ENCODE measurements around the gene HLA-DPB1.
A peak's percentile ranks its signal among the peaks of the same experiment; 100 is the strongest.

Gene HLA-DPB1

DNA sequence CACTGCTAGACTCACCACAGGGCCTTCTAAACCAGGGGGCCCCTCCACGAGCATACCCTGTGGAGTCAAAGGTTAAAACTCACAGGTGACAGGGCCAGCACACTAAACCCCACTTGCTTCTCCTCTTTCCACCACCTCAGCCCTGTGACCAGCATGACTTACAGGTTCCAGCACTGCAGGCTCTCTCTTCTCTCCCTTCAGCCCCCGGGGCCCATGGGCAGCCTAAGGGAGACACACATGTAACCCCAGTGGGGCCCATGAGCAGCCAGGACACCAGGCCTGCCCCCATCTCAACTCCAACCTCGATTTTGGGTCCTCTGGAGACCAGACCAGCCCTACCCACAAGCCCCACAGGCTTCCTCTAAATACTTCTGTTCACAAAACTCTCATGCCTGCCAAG is 28.0 kb downstream of the HLA-DPB1 start:
- no peak for DNase-seq (ENCODE audit: low read depth in 2 of 2)

DNA sequence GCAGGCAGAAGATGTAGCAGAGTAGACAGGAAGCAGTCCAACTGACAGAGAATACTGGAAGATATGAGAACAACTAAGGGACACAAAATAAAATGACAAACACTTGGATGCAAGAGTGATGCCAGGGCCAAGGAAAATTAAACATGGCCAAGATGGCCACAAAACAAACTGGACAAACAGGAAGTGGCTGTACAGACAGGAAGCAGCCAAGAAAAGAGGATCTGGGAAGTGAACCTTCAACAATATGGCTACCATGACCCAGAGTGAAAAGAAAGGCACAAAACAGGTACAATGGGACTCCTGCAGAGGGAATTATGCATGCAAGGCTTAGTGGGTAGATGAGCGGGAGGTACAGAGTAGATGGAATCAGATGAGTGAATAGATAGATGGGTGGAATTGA is 29.1 kb downstream of the HLA-DPB1 start:
- DNase-seq (ENCODE audit: low read depth in 2 of 2): no peak

DNA sequence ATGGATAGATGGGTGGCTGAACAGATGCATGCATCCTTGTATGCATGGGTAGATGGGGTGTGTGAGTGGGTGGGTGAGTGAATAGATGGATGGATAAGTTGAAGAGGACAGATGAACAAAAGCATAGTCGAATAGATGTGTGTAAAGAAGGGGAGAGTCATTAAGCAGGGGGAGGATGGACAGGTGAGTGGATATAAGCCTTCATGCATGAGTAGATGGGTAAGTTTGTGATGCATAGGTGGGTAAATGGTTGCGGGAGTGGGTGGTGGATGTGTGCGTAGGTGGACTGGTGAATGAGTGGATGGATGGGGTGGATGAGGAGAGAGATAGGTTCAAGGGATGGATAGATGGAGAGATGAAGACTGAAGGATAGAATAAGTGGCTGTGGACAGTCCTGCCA is 29.6 kb downstream of the HLA-DPB1 start:
- DNase-seq (ENCODE audit: low read depth in 2 of 2): no peak

DNA sequence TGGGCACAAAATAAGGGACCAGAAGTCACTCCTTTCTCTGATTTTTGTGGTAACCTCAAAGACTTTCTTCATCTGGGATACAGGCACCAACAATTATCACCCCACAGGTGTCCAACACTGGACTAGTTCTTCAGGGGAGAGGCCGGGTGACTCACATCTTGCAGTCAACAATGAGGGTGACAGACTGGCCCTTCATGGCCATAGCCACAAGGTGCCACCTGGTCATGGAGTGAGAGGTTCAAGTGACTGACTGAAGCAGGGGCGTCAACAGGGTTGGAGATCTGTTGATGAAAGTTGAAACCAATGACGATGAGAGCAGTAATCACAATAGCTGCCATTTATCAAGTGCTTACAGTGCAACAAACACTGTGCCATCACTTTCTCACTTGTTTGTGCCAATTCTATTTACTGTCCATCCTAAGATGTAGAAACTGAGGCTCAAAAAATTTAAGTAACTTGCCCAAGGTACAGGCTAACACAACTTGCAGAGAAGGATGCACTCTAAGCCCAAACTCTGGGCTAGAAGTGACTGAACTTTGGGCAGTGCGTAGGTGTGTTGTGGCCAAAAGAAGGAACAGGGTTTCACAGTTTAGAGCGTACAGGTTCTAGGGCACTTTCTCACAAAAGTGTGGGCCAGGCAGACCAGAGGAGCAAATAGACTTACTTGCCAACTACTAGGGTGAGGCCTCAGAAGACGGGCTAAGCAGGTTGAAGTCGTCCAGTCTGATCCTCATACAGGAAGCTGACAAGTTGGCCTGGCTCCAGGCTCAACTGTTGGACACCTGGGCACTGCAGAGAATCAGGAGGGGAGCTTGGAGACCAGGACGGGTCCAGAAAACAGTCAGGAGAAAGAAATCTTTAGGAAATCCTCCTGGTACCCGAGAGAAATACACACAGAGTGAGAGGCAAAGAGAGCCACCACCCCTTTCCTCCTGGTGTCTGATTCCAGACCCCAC is 30.4 kb downstream of the HLA-DPB1 start:
- no peak for DNase-seq (ENCODE audit: low read depth in 2 of 2)

DNA sequence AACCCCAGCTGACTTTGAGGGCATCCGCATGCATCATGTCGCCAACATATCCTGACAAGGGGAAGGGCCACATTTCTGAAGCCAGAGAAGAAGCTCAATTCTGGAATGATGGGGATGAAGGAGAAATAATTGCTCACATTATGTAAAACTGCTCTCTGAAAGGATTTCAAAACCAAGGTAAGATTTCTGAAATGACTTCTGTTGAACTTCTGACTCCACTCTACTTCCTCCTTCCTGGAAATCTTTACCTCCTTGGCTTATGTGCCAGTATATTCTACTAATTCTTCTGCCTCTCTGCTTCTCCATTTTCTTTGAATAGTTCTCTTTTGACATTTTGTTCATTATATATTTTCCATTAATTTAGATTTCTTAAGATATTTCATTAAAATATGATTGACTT is 31.9 kb downstream of the HLA-DPB1 start:
- DNase-seq (ENCODE audit: low read depth in 2 of 2): no peak

DNA sequence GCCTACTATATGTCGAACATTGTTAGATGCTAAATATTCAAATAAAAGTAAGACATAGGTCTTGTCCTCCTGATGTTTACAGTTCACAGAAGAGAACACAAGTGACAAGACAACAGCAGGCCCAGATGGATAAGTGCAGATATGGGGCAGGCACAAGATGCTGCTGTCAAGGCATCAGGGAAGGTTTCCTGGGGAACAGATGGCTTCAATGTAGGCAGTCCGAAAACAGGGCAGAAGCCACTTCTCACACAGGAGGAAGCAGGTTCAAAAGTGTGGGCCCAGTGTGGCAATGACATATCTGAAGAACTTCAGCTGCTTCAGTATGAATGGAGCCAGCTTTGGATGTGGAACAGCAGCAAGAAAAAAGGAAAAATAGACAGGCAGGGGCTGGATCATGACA is 32.5 kb downstream of the HLA-DPB1 start:
- no peak for DNase-seq (ENCODE audit: low read depth in 2 of 2)

DNA sequence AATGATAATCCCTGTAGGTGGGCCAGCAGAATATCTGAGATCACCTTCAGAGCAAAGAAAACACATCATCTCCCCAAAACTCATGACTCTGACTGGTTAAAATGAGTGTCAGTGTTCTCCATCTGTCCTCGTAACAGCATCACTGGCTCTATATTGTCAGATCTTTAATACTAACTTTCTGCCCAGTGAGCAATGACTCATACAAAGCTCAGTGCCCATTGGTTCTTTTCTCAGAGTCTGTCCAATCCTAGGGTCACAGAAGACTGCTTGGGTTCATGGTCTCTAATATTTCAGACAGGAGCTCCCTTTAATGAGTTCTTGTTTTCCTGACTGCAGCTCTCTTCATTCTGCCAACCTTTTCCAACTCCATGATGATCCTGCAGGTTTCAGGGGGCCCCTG is 36.4 kb downstream of the HLA-DPB1 start:
- DNase-seq (ENCODE audit: low read depth in 2 of 2): no peak

DNA sequence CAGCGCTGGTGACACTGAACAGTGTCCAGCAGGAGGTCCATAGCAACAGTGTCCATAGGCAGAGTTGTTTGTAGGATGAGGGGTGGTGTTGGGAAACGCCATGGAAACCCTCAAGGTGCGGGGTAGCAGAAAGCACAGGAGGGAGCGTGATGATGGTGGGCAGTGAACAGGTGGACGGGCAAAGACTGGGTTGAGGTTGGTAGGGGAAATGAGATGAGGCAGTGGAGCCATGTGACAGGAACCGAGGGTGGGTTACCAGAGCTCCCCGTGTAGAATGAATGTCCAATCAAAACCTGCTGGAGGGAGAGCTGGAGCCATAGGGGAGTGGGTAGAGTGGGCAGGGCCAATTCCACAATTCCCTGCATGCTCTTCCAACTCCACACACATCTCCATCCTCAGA is 38.0 kb downstream of the HLA-DPB1 start:
- DNase-seq (ENCODE audit: low read depth in 2 of 2): no peak

DNA sequence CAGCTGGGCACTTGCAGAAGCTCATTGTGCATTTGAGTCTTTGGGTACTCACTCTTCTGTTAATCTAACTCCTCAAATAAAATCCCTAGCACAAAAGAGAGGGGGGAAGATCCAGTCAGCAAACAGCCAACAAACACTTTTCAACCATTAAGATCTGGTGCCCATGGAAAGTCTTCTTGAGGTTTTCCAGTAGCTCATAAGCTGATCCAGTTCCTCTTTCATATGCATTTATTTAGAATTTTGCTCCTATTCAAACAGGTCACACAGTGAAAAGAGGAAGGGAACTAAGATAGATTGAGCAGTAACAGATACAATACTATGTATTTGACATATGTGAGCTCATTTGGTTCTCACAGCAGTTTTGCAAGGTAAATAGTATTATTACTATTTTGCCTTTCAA is 38.6 kb downstream of the HLA-DPB1 start:
- no peak for DNase-seq (ENCODE audit: low read depth in 2 of 2)

DNA sequence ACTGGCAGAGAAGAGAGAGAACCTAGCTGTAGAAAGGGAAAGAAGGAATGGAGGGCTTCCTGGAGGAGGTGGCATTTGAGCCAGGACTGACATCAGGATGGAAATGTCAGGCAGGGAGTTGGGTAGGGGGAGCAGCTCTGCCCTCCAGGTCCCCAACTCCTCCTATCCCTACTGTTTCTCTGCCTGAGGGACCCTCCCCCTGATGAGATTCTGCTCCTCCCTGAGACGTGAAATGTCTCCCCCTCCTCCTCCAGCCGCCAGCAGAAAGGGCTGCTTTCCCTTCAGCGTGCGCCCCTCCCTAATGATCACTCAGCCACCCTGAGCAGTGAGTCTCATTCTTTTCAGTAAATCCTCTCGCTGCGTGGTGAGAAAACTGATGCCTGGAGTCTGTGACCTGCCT is 40.6 kb downstream of the HLA-DPB1 start:
- no peak for DNase-seq (ENCODE audit: low read depth in 2 of 2)

DNA sequence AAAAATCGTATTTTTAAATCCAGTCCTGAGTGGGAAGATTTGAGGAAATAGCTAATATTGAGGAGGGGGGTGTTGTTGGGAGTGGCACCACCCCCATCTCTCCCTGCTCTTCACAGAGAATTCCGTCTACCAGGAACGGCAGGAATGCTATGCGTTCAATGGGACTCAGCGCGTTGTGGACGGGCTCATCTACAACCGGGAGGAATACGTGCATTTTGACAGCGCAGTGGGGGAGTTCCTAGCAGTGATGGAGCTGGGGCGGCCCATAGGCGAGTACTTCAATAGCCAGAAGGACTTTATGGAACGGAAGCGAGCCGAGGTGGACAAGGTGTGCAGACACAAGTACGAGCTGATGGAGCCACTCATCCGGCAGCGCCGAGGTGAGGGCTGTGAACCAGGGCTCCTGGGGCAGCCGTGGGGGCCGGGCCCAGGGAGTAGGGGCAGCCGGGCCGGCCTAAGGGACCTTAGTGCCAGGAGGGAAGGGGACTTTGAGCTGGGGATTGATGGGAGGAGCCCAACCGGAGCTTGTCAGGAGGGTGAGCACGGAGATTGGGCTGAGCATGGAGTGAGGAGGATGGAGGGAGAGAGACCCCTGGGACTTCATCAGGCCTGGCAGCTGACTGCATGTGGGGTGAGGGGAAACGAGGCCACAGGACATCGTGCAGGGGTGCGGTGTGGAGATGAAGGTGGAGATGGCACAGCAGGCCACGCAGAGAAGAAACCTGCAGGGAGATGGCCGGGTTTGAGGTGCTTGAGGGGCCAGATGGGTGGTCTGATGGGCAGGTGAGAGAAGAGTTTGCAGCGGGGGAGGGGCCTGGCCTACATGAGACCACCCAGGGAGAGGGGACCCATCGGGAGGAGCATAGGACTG is 41.3 kb downstream of the HLA-DPB1 start:
- no peak for DNase-seq (ENCODE audit: low read depth in 2 of 2)

DNA sequence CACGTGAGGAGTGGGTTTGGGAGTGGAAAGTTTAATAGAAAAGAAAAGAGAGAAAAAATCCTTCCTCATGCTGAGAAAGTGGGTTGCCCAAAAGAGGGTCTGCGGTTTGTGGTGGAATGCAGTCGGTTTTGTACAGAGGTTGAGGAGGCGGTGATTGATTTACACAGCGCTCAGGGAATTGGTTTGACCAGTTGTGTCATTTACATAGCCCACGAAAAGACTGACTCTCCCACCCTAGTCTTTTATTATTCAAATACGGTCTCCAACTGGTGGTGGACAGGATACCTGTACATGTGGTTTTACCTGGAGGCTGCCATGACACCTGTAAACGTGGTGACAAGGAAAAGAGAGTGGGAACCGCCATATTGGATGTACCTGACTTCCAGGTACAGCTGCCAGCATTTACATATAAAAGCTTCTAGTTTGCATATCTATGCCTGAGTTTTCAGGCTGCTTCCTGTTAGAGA is 42.1 kb downstream of the HLA-DPB1 start:
- no peak for DNase-seq (ENCODE audit: low read depth in 2 of 2)

DNA sequence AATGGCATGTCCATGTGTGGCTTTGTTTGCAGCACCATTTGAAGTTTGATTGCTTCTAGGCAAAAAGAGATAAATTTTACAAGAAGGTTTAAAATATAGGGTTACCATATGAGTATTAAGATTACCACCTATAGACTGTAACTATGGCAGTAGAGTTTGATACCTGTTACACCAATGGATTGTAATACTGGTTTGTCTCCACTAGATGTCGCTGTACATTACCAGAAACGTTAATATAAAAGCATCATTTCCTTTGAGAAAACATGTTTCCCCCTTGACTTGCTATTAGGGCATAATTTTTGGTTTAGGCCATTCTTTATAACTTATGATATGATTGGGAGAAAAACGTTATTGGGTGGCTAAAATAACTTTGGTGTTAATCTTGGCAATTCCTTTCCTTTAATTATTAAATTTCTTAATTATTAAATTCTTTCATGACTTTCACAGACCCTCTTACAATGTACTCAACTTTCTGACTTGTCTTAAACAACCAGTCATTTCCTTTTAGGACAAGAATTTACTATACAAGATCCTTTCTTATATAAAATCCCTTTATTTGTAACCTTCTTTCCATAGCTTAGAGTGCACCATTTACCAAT is 42.8 kb downstream of the HLA-DPB1 start:
- DNase-seq (ENCODE audit: low read depth in 2 of 2): no peak

DNA sequence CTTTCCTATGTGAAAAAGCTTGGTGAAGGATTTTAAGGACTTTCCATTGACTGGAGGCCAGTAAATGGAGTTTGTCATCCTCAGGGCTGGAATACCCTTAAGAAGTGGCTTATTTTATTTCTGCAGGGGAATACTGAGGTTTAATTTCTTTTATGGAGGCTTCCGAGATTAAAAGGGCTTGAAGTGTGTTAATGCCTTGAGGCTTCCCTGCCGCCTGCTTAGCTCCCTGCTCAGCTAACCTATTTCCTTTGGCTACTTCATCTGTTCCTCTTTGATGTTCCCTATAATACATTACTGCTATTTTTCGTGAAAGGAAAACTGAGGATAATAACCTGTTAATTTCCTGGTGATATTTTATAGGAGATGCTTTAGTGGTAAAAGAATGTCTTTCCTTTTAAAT is 44.2 kb downstream of the HLA-DPB1 start:
- no peak for DNase-seq (ENCODE audit: low read depth in 2 of 2)

DNA sequence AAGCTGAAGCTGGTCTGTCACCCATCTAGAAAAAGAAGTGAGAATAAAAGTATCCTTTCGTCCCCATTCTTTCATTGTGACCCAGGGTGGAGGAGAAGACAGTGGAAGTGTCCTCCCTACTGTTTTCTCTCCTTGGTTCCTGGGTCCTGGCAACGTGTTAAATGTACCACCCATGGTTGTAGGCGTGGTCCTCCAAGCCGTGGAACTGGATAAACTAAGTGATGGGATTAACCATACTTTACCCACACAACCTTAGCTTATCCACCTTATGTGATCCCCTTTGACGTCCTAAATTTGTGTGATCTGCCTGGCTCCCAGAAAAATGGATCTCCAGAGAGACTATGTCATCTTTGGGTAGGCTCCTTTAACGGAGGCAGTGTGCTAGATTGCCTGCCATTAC is 47.4 kb downstream of the HLA-DPB1 start:
- no peak for DNase-seq (ENCODE audit: low read depth in 2 of 2)

DNA sequence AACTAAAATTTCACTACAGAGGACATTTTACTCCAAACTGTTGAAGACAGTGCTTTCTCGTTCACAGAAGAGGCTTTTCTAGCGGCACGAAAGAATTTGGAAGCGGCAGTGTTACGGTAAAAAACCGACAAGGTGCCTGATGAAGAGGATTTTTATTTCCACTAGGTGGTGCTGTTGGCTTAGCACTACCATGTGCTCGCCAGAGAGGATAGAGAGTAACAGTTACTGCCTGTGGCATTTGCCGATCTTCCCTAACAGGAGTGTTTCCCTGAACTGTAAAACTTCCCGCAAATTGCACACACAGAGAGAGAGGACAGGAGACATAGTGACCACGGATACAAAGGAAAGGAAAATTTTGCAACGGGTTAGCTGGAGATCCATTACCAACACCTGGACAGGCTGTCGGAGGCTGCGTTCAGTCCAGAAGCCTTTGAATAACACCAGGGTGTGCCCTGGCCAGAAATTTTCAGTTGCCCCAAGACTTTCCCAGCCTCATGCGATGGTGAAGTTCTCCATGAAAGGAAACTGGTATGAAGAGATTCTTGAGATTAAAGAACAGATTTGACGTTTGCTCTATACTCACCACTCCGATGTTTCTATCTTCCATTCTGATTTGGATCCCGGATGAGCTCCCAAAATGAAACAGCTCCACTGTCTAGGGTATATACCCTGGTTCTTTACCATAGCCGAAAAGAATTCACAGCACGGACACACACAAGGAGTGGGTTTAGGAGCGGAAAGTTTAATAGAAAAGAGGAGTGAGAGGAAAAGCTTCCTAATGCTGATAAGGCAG is 48.1 kb downstream of the HLA-DPB1 start:
- no peak for DNase-seq (ENCODE audit: low read depth in 2 of 2)

DNA sequence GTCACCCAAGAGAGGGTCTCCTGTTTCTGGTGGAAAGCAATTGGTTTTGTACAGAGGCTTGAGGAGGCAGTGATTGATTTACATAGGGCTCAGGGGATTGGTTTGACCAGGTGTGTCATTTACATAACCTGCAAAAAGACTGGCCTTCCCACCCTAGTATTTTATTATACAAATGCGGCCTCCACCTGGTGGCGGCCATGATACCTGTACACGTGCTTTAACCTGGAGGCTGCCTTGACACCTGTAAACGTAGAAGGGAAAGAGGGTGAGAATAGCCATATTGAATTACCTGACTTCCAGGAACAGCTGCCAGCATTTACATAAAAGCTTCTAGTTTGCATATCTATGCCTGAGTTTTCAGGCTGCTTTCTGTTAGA is 48.7 kb downstream of the HLA-DPB1 start:
- no peak for DNase-seq (ENCODE audit: low read depth in 2 of 2)

DNA sequence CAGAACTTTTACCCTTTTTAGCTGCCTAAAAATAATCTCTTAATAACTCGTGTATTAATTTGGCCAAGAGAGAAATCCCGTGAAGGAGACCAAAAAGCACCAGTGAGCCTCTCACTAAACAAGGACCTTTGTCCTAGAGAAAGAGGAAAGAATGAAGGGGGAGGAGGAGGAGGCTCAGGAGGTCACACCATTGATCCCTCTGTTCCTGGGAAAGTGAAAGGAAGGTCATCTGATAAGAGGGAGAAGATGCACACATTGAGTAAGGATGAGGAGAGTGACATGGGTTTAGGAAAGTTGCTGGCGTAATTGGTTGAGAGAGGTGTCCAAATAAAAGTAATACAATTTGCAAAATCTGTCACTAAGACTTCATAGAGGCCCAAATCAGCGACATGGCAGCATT is 49.2 kb downstream of the HLA-DPB1 start:
- DNase-seq (ENCODE audit: low read depth in 2 of 2): no peak

DNA sequence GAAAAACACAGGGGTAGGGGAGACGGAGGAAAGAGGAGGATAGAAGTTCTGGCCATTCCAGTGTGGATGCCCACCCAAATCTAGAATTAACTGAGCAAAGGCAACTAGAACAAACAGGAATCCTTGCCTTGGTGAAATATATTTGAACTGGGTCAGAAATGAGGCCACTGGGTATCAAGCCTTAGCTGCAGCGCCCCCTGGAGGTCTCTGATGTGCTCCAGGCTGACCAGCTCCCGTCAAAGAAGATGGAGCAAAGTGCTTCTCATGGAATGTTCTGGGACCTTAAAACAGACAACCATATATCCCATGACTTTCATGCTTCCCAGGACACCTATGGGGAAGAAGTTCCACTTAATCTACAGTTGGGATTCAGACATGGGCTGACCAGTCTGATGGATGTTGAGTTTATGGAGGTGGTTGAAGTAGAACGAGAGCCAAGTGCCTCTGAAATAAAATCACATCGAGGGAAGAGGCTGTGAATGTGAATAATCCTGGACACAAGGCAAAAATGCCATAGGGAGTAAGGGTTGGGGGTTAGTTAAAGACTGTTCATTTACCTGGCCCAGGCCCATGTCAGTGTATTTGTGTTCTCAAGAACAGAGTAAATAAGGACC is 50.4 kb downstream of the HLA-DPB1 start:
- peak; percentile 21 to 24 for DNase-seq (ENCODE audit: low read depth in 2 of 2)

DNA sequence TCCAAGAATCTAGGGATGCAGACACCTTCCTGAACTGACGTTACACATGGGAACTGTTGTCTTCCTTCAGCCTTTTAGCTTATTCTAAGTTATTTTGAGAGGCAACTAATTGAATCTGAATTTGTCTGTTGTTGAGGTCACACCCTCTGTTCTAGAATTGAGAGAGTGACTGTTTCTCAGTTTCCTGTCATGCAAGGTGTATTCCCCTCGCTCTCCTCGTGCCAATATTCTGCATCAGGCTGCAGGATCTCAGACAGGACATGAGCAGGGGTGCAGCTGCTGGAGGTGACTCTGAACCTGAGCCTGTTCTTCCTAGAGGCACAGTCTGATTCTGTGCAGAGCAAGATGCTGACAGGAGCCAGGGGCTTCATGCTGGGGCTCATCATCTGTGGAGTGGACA is 52.5 kb downstream of the HLA-DPB1 start:
- DNase-seq (ENCODE audit: low read depth in 2 of 2): no peak

DNA sequence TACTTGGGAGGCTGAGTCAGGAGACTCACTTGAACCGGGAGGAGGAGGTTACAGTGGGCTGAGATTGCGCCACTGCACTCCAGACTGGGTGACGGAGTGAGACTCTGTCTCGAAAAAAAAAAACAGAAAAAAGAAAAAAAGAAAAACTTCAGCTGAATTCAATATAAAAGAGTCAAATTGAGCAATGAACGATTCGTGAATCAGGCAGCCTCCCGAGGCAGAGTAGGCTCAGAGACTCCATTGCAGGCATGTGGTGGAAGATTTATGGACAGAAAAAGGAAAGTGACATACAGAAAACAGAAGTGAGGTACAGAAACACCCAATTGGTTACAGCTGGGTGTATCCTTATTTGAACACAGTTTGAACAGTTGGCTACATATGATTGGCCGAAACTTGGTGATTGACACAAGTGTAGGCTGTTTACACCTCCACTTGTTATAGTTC is 56.3 kb downstream of the HLA-DPB1 start:
- no peak for DNase-seq (ENCODE audit: low read depth in 2 of 2)

All from activated CD8-positive, alpha-beta memory T cell treated with anti-CD3 and anti-CD28 coated beads for 4 hours (primary cell).